Activated CD4-positive, alpha-beta memory T cell treated with anti-CD3 and anti-CD28 coated beads for 36 hours (primary cell): ENCODE results near the gene HSPBP1. TPM values are rescaled to one million over a fixed set of nuclear protein-coding genes. Genes with fewer than 3 reads are reported as not detected.

Experiments
- CTCF ChIA-PET: fragments of 350-600 bp; sonication (Branson Sonifier 250); formaldehyde crosslinking; loops from one replicate; lab custom pipeline; 2021; ENCODE audit warnings: antibody characterized with exemption, inconsistent platforms; lab: Charles Lee
- POLR2A ChIA-PET: fragments of 350-600 bp; sonication (Branson Sonifier 250); formaldehyde crosslinking; loops from one replicate; lab custom pipeline; 2021; ENCODE audit warnings: antibody characterized with exemption; lab: Charles Lee
- DNase-seq: peaks from one replicate; pipeline ENCODE4 v3.0.0-alpha.2; 2020
- H3K27ac Mint-ChIP-seq: one replicate; pipeline ENCODE4 v1.8.0; 2021; ENCODE audit warnings: mixed read lengths
- H3K27me3 Mint-ChIP-seq: one replicate; pipeline ENCODE4 v1.8.0; 2021; ENCODE audit warnings: mixed read lengths
- H3K36me3 Mint-ChIP-seq: one replicate; pipeline ENCODE4 v1.8.0; 2021; ENCODE audit warnings: mixed read lengths
- H3K4me1 Mint-ChIP-seq: one replicate; pipeline ENCODE4 v1.8.0; 2021; ENCODE audit warnings: low read depth, mixed read lengths
- H3K4me3 Mint-ChIP-seq: one replicate; pipeline ENCODE4 v1.8.0; 2021; ENCODE audit warnings: mild to moderate bottlenecking, mixed read lengths
- H3K9me3 Mint-ChIP-seq: one replicate; pipeline ENCODE4 v1.8.0; 2021; ENCODE audit warnings: mixed read lengths
- intact Hi-C: fragments of 100-400 bp; cut with micrococcal nuclease; formaldehyde crosslinking; loops from one replicate; pipeline ENCODE4 v1.15.1; 2023
- total RNA-seq, 2 experiments: library from RNA; stranded (reverse); gene quantifications; one replicate each; pipeline ENCODE4 v1.2.3, GENCODE V29; 2021

HSPBP1 gene
- total RNA-seq, 2 experiments from 2014 or later: 45.0 to 45.4 TPM

DNA sequence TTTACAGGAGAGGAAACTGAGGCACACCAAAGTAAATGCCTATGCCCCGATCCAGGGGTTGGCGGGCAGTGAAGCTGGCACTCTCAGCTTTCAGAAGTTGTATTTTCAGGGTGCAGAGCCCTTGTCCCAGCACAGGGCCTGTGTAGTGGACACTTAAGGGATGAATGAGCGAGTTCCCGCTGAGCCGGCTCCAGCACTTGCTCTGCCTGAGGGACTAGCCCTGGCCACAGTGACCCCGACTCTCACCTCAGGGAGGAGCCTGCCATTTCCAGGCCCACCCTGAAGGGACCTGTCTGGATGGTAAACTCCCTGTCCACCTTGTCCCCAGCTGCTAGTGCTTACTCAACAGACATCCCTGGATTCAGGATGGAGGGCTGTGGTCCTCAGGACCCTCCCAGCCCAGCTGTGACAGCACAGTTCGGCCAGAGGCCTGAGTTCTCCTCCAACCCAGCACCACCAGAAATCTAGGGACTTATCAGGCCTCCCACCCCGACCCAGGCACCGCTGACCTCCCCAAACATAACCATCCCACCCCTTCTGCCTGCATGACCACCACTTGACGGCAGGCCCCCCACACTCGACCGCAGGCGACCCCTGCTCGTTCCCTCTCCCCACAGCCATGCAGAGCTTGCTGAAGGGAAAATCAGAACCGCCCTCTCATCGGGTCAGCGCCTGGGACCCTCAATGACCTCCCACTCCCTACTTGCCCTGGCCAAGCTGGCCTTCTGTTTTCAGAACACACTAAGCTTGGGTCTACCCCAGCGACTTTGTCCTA is 29.5 kb downstream of the HSPBP1 start:
- ChIA-PET POLR2A (interaction anchor here (1.3 kb wide), 1 partner anchor 9 kb away, joined by 6 read pairs; the partner anchor contains the start of gene PPP6R1), CTCF (interaction anchor here (0.5 to 1.0 kb wide), 3 partner anchors 15 to 404 kb away, joined by 3 read pairs; partner anchors contain the start of gene U2AF2)
- Mint-ChIP-seq H3K9me3 (no peaks in the 10 kb centered on the region), H3K4me1 (peaks cover 51% of the 10 kb centered on the region), H3K4me3 (no peak overlapping the region), H3K36me3 (peaks cover 29% of the 10 kb centered on the region), H3K27ac (peak overlapping the region; percentile 98), H3K27me3 (no peaks in the 10 kb centered on the region)
- no peak for DNase-seq
- intact Hi-C loops: loop anchor here (1.0 to 10.0 kb wide), 2 partner anchors 9 to 76 kb away; partner anchors contain the start of gene PPP6R1

DNA sequence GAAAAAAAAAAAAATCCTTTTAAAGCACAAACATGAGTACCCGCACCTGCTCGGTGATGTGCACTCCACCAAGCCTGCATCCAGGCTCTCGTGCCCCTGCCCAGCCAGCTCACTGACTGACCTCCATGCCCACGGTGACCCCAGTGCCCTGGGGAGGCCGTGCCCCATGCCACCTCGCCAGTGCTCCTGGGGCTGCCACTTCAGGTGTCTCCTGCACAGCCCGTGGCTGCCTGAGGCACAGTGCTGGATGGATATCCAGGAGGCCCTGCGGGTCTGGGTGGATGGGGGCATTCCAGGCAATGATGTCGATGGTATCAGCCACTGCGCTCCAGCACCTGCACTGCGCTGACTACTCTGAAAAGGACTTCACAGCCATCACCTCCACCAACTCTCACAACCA is 30.1 kb downstream of the HSPBP1 start:
- Mint-ChIP-seq H3K36me3 (peaks cover 24% of the 10 kb centered on the region), H3K4me1 (peaks cover 48% of the 10 kb centered on the region), H3K27me3 (no peaks in the 10 kb centered on the region), H3K27ac (no peak overlapping the region), H3K4me3 (no peak overlapping the region), H3K9me3 (no peaks in the 10 kb centered on the region)
- CTCF ChIA-PET: no interaction called here
- DNase-seq: no peak
- POLR2A ChIA-PET: no interaction called here
- intact Hi-C loops: loop anchor here (10.0 kb wide), 1 partner anchor 75 kb away; no protein-coding TSS in a partner anchor

DNA sequence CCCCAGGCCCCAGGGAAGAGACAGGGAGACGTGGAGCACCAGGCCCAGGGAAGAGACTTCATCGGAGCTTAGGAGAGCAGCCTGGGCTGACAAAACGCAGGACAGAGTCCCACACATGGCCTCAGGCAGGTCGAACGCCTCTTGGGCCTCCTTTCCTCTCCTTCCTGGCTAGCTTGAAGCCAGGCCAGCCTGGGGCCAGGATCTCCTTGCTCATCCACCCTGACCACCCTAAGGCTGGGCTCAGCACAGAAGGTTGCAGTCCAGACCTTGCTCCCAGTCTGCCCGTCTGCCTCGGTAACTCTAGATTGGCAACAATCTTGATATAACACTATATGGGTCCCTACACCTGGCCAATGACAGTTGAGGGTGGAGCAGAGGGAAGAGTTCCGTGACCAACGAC is 31.2 kb downstream of the HSPBP1 start:
- POLR2A ChIA-PET: interaction anchor here (1.1 kb wide), 1 partner anchor 8 kb away, joined by 3 read pairs; no protein-coding TSS in a partner anchor
- no peaks in the 10 kb centered on the region for H3K9me3 Mint-ChIP-seq
- H3K4me3 Mint-ChIP-seq: no peak overlapping the region
- H3K4me1 Mint-ChIP-seq: peaks cover 44% of the 10 kb centered on the region
- CTCF ChIA-PET: no interaction called here
- no peaks in the 10 kb centered on the region for H3K27me3 Mint-ChIP-seq
- DNase-seq: no peak
- H3K36me3 Mint-ChIP-seq: peaks cover 26% of the 10 kb centered on the region
- intact Hi-C loops: no loop called here
- H3K27ac Mint-ChIP-seq: peak overlapping the region; percentile 38

DNA sequence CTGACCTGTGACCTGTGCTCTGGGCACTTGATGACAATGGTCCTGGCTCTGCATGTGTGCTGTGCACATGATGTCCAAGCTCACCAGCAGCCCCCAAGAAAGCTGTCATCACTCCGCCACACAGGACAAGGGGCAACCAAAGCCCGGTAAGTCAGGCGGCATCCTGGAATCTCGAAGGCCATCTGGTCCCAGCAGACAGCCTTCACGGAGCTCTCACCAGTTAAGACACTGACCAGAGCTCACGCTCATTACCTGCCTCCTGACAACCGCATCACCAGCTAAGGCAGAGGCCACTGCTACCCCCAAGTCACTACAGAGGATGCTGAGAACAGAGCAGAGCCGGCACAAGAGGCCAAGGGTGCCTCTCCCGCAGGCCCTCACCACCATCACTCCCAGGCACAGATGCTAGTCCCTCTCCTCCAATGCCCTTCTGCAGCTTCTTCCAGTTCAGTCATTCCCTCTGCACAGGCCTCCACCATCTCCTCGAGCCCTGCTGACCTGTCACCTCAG is 31.7 kb downstream of the HSPBP1 start:
- DNase-seq: no peak
- H3K27ac Mint-ChIP-seq: no peak overlapping the region
- intact Hi-C loops: no loop called here
- H3K9me3 Mint-ChIP-seq: no peaks in the 10 kb centered on the region
- no peak overlapping the region for H3K4me3 Mint-ChIP-seq
- H3K27me3 Mint-ChIP-seq: no peaks in the 10 kb centered on the region
- peaks cover 40% of the 10 kb centered on the region for H3K4me1 Mint-ChIP-seq
- CTCF ChIA-PET: interaction anchor here (0.7 kb wide), 2 partner anchors 53 to 256 kb away, joined by 3 read pairs; no protein-coding TSS in a partner anchor
- POLR2A ChIA-PET: interaction anchor here (1.1 kb wide), 1 partner anchor 8 kb away, joined by 3 read pairs; no protein-coding TSS in a partner anchor
- peaks cover 22% of the 10 kb centered on the region for H3K36me3 Mint-ChIP-seq

DNA sequence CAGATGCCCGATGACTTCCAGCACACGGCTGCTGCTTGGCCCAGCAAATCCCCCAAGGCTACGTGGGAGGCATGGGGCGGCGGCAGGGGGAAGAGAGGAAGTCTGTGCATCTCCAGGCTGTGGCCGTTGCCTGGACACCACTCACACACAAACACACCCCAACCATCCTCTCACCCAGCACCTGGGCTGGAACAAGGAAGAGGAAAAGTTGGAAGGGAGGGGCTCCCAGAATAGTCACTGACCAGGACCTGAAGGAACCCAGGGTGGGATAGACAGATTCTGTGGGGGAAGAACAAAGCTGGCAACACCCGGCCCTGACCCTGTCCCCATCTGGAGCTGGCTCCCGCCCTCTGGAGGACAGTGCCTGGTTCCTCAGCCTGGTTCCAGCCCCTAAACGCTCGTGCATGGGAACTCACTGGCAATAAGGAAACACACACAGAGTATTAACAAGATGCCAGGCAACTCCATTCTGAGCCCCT is 32.2 kb downstream of the HSPBP1 start:
- intact Hi-C loops: no loop called here
- H3K27ac Mint-ChIP-seq: no peak overlapping the region
- no peak overlapping the region for H3K4me3 Mint-ChIP-seq
- no peaks in the 10 kb centered on the region for H3K27me3 Mint-ChIP-seq
- H3K36me3 Mint-ChIP-seq: peaks cover 25% of the 10 kb centered on the region
- ChIA-PET POLR2A (interaction anchor here (1.1 kb wide), 1 partner anchor 9 kb away, joined by 3 read pairs; no protein-coding TSS in a partner anchor), CTCF (interaction anchor here (0.7 kb wide), 2 partner anchors 54 to 256 kb away, joined by 3 read pairs; no protein-coding TSS in a partner anchor)
- H3K9me3 Mint-ChIP-seq: no peaks in the 10 kb centered on the region
- peaks cover 36% of the 10 kb centered on the region for H3K4me1 Mint-ChIP-seq
- DNase-seq: no peak

DNA sequence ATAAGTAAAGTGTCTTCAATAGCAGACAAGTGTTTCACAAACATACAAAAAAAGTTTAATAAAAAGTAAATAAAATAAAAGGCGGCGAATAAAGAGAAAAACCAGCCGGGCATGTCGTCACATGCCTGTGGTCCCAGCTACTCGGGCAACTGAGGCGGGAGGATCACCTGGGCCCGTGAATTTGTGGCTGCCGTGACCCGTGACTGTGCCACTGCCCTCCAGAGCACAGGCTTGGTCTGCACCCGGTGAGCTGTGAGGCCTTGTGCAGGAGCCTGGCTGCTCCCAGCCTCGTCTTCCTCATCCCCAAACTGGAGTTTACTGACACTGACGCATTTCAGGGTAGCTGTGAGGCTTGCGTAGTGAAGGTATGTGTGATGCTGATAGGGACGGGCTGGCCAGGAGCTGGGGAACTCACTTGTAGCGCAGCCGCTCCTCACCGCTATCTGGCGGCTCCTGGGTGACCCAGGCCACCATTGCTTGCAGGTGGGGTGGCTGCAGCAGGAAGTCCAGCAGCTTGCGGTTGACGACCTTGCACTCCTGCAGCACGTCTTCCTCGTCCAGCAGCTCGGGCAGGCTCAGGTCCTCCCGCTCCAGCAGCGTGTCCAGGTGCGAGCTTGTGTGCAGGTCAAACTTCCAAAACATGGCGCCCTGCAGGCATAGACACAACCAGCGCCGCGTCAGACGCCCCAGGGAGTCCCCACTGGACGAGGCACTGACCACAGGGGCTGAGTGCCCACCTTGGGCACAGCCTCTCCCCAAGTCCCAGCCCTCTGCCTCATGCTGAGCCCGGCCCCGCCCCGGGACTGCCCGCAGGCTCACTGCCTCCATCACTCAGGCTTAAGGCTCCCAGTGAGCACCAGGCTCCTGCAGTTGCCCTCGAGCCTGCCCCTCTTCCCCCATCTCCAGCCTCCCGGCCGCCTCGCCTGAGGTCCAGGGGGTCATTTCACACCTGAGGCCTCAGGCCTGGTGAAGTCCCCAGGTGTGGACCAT is 33.2 kb downstream of the HSPBP1 start:
- ChIA-PET CTCF (no interaction called here), POLR2A (interaction anchor here (0.6 to 0.7 kb wide), 2 partner anchors 54 to 389 kb away, joined by 5 to 8 read pairs; no protein-coding TSS in a partner anchor)
- Mint-ChIP-seq H3K4me3 (no peak overlapping the region), H3K27ac (no peak overlapping the region), H3K4me1 (peaks cover 29% of the 10 kb centered on the region), H3K9me3 (no peaks in the 10 kb centered on the region), H3K27me3 (no peaks in the 10 kb centered on the region), H3K36me3 (peaks cover 27% of the 10 kb centered on the region)
- DNase-seq: no peak
- intact Hi-C loops: no loop called here

DNA sequence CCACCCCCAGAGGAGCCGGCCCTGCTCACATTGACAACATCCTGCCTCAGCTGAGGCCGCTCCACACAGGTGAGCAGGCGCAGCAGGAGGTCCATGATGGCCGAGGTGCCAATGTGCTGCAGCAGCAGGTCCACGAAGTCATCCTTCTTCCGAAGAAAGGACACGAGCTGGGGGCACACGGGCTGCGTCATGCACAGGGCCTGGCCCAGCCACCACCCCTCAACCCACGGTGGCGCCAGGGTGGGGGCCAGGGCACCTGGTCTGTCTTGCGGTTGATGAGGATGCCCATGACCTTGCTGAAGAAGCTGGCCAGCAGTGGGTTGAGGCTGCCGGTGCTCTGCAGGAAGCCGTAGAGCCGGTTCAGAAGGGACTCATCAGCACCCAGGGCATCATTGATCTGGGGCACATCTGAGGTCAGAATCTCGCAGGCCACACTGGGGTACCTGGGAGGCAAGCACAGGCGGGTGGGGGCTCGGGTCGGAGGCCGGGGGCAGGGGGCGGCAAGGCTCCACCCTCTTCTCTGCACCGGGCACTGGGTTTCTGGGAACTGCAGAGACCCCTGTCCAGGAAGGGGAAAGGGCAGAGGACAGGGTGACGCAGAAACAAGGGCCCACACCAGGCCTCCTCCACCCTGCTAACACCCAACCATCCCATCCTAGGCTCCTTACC is 34.5 kb downstream of the HSPBP1 start:
- ChIA-PET POLR2A (no interaction called here), CTCF (no interaction called here)
- DNase-seq: no peak
- no peak overlapping the region for H3K27ac Mint-ChIP-seq
- peaks cover 23% of the 10 kb centered on the region for H3K36me3 Mint-ChIP-seq
- intact Hi-C loops: no loop called here
- H3K27me3 Mint-ChIP-seq: no peaks in the 10 kb centered on the region
- H3K4me3 Mint-ChIP-seq: no peak overlapping the region
- H3K4me1 Mint-ChIP-seq: peaks cover 15% of the 10 kb centered on the region
- H3K9me3 Mint-ChIP-seq: no peaks in the 10 kb centered on the region

DNA sequence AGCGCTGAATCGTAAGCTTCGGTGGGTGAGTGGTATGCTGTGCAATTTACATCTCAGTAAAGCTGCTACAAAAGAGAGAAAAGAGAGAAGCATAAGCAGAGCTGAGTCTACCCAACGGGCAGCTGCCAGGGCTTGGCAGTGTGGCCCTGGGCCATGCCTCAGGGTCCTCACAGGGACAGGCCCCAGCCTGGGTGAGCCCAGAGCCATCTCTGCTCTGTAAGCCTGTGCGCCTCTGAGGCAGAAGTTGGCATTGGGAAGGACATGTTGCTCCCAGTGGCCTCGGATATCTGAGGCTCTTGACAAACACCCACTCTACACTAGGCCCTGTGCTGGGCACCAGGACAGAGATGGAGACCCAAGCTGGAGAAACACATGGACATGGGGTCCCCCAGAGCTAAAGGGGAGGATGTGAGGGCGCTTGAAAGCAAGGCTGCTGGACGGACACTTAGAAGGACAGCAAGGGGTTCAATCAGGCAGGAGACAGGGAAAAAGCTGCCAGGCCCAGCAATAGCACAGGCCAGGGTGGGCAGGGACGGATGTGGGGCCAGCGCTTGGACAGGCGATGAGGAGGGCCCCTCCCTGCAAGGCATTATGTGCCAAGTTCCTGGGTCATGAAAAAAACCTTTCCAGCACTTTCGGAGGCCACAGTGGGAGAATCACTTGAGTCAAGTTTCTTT is 35.8 kb downstream of the HSPBP1 start:
- ChIA-PET POLR2A (interaction anchor here (1.0 kb wide), 1 partner anchor 163 kb away, joined by 3 read pairs; no protein-coding TSS in a partner anchor), CTCF (interaction anchor here (0.6 kb wide), 1 partner anchor 380 kb away, joined by 3 read pairs; the partner anchor contains the start of gene ZNF784)
- no peak for DNase-seq
- H3K9me3 Mint-ChIP-seq: no peaks in the 10 kb centered on the region
- H3K27ac Mint-ChIP-seq: no peak overlapping the region
- peaks cover 14% of the 10 kb centered on the region for H3K4me1 Mint-ChIP-seq
- no peak overlapping the region for H3K4me3 Mint-ChIP-seq
- intact Hi-C loops: no loop called here
- no peaks in the 10 kb centered on the region for H3K27me3 Mint-ChIP-seq
- peaks cover 28% of the 10 kb centered on the region for H3K36me3 Mint-ChIP-seq

DNA sequence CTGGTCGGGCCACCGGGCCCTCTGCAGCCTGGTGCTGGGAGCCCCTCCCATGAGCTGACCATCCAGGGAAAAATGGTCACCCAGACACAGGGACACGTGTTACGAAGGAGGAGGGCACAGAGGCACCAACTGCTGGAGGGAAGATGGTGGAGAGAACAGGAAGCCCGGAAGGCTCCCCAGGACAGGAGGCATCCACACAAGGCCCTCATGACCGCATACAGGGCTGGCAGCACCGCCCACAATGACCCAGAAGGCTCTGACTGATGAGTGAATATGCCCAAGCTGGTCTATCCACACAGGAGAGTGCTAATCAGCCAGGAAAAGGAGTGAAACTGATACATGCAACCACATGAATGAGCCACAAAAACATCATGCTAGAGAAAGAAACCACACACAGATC is 37.4 kb downstream of the HSPBP1 start:
- no peak overlapping the region for H3K4me3 Mint-ChIP-seq
- ChIA-PET CTCF (no interaction called here), POLR2A (no interaction called here)
- no peaks in the 10 kb centered on the region for H3K27me3 Mint-ChIP-seq
- no peaks in the 10 kb centered on the region for H3K9me3 Mint-ChIP-seq
- peaks cover 2% of the 10 kb centered on the region for H3K4me1 Mint-ChIP-seq
- DNase-seq: no peak
- H3K36me3 Mint-ChIP-seq: peaks cover 33% of the 10 kb centered on the region
- intact Hi-C loops: no loop called here
- peak overlapping the region; percentile 52 for H3K27ac Mint-ChIP-seq

DNA sequence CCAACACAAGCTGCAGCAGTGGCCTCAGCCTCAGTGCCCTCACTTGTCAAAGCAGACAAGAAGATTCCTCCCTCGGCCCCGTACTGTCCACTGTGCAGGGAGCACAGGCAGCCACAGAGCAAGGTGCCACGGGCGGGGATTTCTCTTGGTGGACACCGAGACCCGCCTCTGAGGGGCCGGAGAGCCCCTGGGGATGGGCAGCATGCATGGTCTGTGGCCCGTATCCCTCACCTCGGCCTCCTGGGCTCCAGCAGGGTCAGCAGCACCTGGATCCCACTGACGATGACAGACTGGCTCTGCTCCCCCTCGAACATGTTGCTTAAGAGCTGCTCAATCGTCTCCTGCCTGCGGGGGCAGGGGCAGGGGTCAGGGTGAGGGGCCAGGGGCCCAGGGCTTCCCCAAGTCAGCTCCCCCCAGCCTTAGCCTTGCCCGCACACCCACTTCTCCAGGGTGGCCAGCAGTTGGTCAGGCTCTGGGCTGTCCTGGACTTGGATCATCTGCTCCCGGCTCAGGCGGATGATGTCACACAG is 37.9 kb downstream of the HSPBP1 start:
- H3K4me1 Mint-ChIP-seq: peaks cover 2% of the 10 kb centered on the region
- DNase-seq: no peak
- H3K27ac Mint-ChIP-seq: no peak overlapping the region
- no peaks in the 10 kb centered on the region for H3K27me3 Mint-ChIP-seq
- intact Hi-C loops: no loop called here
- H3K36me3 Mint-ChIP-seq: peaks cover 38% of the 10 kb centered on the region
- ChIA-PET POLR2A (no interaction called here), CTCF (no interaction called here)
- H3K4me3 Mint-ChIP-seq: no peak overlapping the region
- H3K9me3 Mint-ChIP-seq: no peaks in the 10 kb centered on the region
